Measurements from ENCODE around the gene FOSB. TPM values are rescaled to one million over a fixed set of nuclear protein-coding genes. Genes with fewer than 3 reads are reported as not detected.

FOSB gene
- total RNA-seq, 1 experiment from 2014 or later: 1.7 TPM

- Histone ChIP-seq H3K27me3 (ENCODE audit: insufficient read depth, low read length) (no peaks in the 10 kb centered on the region), H3K23ac (ENCODE audit: insufficient read length, low read depth, low read length) (no peak overlapping the region), H4K5ac (ENCODE audit: insufficient read length, low read depth, low read length) (no peak overlapping the region), H3K9ac (ENCODE audit: extremely low read depth, insufficient read length, low read length) (no peak overlapping the region), H2BK120ac (ENCODE audit: low read depth, low read length, poor library complexity, severe bottlenecking) (no peak overlapping the region), H4K8ac (replicated peaks; ENCODE audit: insufficient read length, low read depth, low read length) (no peak overlapping the region), H3K9me3 (ENCODE audit: control insufficient read depth, low read depth, low read length) (no peaks in the 10 kb centered on the region), H3K79me1 (ENCODE audit: insufficient read depth, low read depth, low read length, poor library complexity, severe bottlenecking) (peaks cover 18% of the 10 kb centered on the region), H4K20me1 (ENCODE audit: control insufficient read depth, insufficient read depth, insufficient read length) (no peaks in the 10 kb centered on the region), H3K18ac (ENCODE audit: insufficient read length, low read depth, low read length) (no peak overlapping the region), H2AK5ac (ENCODE audit: insufficient read length, low read length) (no peak overlapping the region), H3K14ac (ENCODE audit: insufficient read depth, low read length) (no peak overlapping the region), H3K4ac (ENCODE audit: low read depth, low read length) (no peak overlapping the region), H2BK12ac (ENCODE audit: insufficient read length, low read depth, low read length) (no peak overlapping the region), H2BK5ac (ENCODE audit: insufficient read length, low read length) (no peak overlapping the region), H3K4me1 (ENCODE audit: insufficient read depth, low read length) (no peaks in the 10 kb centered on the region; the same call in 1 of the 2 replicates), H3K23me2 (ENCODE audit: insufficient read length, low read depth, low read length, poor library complexity, severe bottlenecking) (no peaks in the 10 kb centered on the region), H4K91ac (ENCODE audit: insufficient read length, low read depth, low read length) (no peak overlapping the region), H3K4me2 (ENCODE audit: insufficient read depth, insufficient read length, low read length) (no peak overlapping the region), H3K79me2 (ENCODE audit: insufficient read depth, low read length) (peaks cover 28% of the 10 kb centered on the region; the same call in 1 of the 2 replicates), H2AFZ (ENCODE audit: low read length) (no peak overlapping the region), H3K56ac (ENCODE audit: insufficient read length, low read depth, low read length) (no peak overlapping the region), H3T11ph (ENCODE audit: low read length) (no peak overlapping the region), H2BK20ac (ENCODE audit: low read depth, low read length, poor library complexity, severe bottlenecking) (no peak overlapping the region), H3K27ac (ENCODE audit: insufficient read length, low read depth, low read length) (no peak overlapping the region), H2BK15ac (ENCODE audit: low read depth, low read length) (no peak overlapping the region)
- H3K27ac Mint-ChIP-seq: peak overlapping the region in 2 of 3 experiments; percentile 35 to 63; a peak in 1 of 7 replicates
- peaks cover 25 to 48% (median 35%) of the 10 kb centered on the region in 3 experiments for H3K36me3 Mint-ChIP-seq (ENCODE audit: insufficient read depth in 1 of 3, low read depth in 3 of 3)
- no peak overlapping the region; a peak in 1 of 5 replicates for H3K4me3 Mint-ChIP-seq
- WGBS (ENCODE audit: extremely low coverage, insufficient read length, low lambda C conversion rate): no CpG with 5 or more reads among the region's 9 CpGs
- H3K4me1 Mint-ChIP-seq: peaks cover 4 to 5% of the 10 kb centered on the region in 2 experiments; a peak in 3 of 4 replicates
- TF ChIP-seq CTCF (conservative IDR thresholded peaks at IDR 0.05): no peak
- no peaks in the 10 kb centered on the region; the same call in 1 of the 2 replicates for H3K27me3 Mint-ChIP-seq (ENCODE audit: low read depth)
- no peaks in the 10 kb centered on the region for H3K9me3 Mint-ChIP-seq
- no peak for DNase-seq
These were observed 48.1 kb downstream of the FOSB start for GRCh38 chr19:45515807-45516401.

All from H9 (cell line).